ENCODE results near the gene RBPJL.

Gene RBPJL

DNA sequence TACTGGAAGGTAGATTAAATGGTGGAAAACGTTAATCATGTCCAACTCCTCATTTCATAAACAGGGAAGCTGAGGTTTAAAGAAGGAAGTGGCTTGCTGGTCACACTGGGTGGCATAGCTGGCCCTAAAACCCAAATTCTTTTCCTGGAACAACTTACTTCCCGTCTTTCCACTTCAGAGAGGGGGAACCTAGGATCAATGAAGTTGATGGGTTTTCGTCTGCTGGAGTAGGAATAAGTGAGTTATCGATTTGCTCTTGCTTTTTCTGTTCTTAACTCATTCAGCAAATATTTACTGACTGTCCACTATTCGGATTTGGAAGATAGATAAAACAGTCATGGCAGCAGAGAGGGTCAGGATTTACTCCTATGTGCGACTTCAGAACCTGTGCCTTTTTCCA is 55.2 kb downstream of the RBPJL start:
- TF ChIP-seq CTBP1 (IDR thresholded peaks at IDR 0.05; ENCODE audit: borderline replicate concordance) (no peak), BHLHE40 (IDR thresholded peaks at IDR 0.05; ENCODE audit: borderline replicate concordance) (no peak)
- CTCF ChIA-PET: interaction anchor here (1.0 to 1.5 kb wide), 3 partner anchors 25 to 88 kb away, joined by 3 to 7 read pairs (median 5); no protein-coding TSS in a partner anchor
- DNase-seq (ENCODE audit: extremely low spot score): no peak
- POLR2A ChIA-PET: interaction anchor here (1.8 to 2.9 kb wide), 4 partner anchors 12 to 75 kb away, joined by 7 to 25 read pairs (median 16); partner anchors contain the start of gene DBNDD2

DNA sequence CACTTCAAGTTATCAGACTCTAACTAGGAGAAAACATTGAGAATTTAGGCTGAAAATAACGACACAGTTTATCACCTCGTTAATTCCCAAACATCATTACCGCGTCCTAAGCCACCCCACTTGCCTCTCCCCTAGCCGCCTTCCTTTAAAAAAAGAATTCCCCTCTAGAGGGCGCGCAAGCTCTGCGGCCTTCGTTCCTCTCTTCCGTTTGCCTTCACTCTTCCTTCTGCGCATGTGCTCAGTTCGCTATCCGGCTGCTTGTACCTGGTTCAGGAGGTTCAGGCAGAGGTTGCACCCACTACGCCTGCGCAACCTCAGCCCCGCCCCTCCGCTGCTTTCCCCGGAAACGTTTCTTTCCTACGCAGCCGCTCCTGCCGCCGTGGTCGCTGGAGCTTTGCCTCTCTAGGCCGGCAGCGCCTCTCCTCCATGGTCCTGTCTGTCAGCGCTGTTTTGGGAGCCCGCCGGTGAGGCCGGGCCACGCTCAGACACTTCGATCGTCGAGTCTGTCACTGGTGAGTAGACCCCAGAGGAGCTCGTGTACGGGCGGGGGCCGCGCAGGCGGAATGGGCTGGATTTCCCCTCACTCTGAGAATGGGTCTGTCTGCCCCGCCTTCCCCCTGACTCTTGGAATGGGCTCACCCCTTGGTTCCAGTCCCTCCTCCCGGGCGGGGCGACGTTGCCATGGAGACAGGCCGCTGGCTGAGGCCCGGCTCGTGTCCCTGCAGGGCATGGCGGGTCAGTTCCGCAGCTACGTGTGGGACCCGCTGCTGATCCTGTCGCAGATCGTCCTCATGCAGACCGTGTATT is 56.4 kb downstream of the RBPJL start, which contains the start of gene SYS1:
Gene SYS1 (plus strand): TSS at position 353 of the 807 bp plus-strand sequence. CDS start 376 bp downstream, at position 729.
- TF ChIP-seq ELF4 (IDR thresholded peaks at IDR 0.05) (peak; percentile 45; the same call in 1 of the 2 replicates), L3MBTL2 (conservative IDR thresholded peaks at IDR 0.05) (peak; percentile 42), ARNT (IDR thresholded peaks at IDR 0.05) (no peak), TARDBP (IDR thresholded peaks at IDR 0.05) (no peak), FOXK2 (IDR thresholded peaks at IDR 0.05) (no peak), SP1 (IDR thresholded peaks at IDR 0.05) (no peak), NFRKB (IDR thresholded peaks at IDR 0.05) (no peak), CTBP1 (IDR thresholded peaks at IDR 0.05; ENCODE audit: borderline replicate concordance) (no peak), FOXA1 (IDR thresholded peaks at IDR 0.05) (no peak)
- TF ChIP-seq, protein P1, sequence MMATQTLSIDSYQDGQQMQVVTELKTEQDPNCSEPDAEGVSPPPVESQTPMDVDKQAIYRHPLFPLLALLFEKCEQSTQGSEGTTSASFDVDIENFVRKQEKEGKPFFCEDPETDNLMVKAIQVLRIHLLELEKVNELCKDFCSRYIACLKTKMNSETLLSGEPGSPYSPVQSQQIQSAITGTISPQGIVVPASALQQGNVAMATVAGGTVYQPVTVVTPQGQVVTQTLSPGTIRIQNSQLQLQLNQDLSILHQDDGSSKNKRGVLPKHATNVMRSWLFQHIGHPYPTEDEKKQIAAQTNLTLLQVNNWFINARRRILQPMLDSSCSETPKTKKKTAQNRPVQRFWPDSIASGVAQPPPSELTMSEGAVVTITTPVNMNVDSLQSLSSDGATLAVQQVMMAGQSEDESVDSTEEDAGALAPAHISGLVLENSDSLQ (IDR thresholded peaks at IDR 0.05): peak; percentile 86
- POLR2A ChIA-PET: interaction anchor here (0.6 to 2.9 kb wide), 14 partner anchors 9 to 518 kb away, joined by 3 to 25 read pairs (median 6); partner anchors contain the start of genes DBNDD2, PIGT, SDC4 and ZSWIM1
- peak; percentile 98 for DNase-seq (ENCODE audit: extremely low spot score)
- CTCF ChIA-PET: interaction anchor here (0.7 to 2.2 kb wide), 8 partner anchors 10 to 128 kb away, joined by 3 to 9 read pairs (median 6); no protein-coding TSS in a partner anchor

DNA sequence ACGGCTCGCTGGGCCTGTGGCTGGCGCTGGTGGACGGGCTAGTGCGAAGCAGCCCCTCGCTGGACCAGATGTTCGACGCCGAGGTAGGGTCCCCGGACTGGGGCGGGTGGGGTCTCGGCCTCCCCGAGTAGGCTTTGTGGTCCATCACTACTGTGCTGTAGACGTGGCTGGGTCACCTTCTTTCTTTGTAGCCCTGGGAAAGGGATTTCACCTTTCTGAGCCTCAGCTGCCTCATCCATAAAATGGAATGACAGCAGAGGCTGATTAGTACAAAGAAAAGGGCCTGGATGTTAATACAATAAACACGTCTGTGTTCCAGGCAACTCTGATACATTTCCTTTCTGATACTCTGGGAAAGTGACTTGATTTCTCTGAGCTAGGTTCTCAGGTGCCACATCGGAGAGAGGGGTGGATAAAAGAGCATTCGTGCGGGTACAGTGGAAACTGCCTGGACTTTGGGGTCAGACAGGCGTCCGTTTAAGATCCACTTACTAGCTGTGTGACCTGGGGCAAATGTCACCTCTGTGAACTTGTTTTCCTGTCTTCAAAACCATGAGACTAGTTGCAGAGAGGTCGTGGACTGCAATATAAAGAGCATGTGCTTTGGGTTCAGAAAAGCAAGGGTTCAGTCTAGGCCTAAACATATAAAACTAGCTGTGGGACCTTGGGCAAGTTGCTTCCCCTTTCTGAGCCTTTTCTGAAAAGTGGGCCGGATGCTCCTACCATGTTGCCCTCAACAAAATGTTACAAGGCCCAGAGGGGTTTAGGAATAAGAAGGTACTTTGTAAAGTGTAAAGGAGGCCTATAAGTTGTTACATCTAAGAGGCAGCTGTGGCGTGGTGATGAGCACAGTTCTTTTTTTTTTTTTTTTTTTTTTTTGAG is 57.2 kb downstream of the RBPJL start:
- CTCF ChIA-PET: interaction anchor here (0.8 to 2.2 kb wide), 6 partner anchors 10 to 127 kb away, joined by 3 to 9 read pairs (median 4); no protein-coding TSS in a partner anchor
- TF ChIP-seq NFRKB (IDR thresholded peaks at IDR 0.05) (no peak), L3MBTL2 (conservative IDR thresholded peaks at IDR 0.05) (no peak), ZNF384 (IDR thresholded peaks at IDR 0.05) (0 out of 2 replicates have a peak, but pooled peaks have one; percentile 24)
- no peak for DNase-seq (ENCODE audit: extremely low spot score)
- POLR2A ChIA-PET: interaction anchor here (1.0 to 2.9 kb wide), 12 partner anchors 8 to 86 kb away, joined by 4 to 25 read pairs (median 8); partner anchors contain the start of genes DBNDD2, PIGT and SDC4

GRCh38 chr20:45365444-45365970 is 58.9 kb downstream of the RBPJL start:
- ChIA-PET POLR2A (no interaction called here), CTCF (no interaction called here)
- no peak for TF ChIP-seq ARNT (IDR thresholded peaks at IDR 0.05)
- TF ChIP-seq CTBP1 (IDR thresholded peaks at IDR 0.05; ENCODE audit: borderline replicate concordance): no peak
- no peak for TF ChIP-seq LEF1 (IDR thresholded peaks at IDR 0.05; ENCODE audit: borderline replicate concordance)
- TF ChIP-seq FOXK2 (IDR thresholded peaks at IDR 0.05): no peak
- TF ChIP-seq SUZ12 (IDR thresholded peaks at IDR 0.05): no peak
- no peak for TF ChIP-seq FOXA1 (IDR thresholded peaks at IDR 0.05)
- TF ChIP-seq BHLHE40 (IDR thresholded peaks at IDR 0.05; ENCODE audit: borderline replicate concordance): no peak
- no peak for TF ChIP-seq TARDBP (IDR thresholded peaks at IDR 0.05)
- TF ChIP-seq, protein P1 (IDR thresholded peaks at IDR 0.05): no peak
- no peak for TF ChIP-seq FOXM1 (IDR thresholded peaks at IDR 0.05; ENCODE audit: borderline replicate concordance)
- TF ChIP-seq L3MBTL2 (conservative IDR thresholded peaks at IDR 0.05): no peak
- TF ChIP-seq ZNF384 (IDR thresholded peaks at IDR 0.05): no peak
- no peak for TF ChIP-seq SP1 (IDR thresholded peaks at IDR 0.05)
- no peak for TF ChIP-seq HDGF (IDR thresholded peaks at IDR 0.05; ENCODE audit: borderline replicate concordance)
- no peak for DNase-seq (ENCODE audit: extremely low spot score)

DNA sequence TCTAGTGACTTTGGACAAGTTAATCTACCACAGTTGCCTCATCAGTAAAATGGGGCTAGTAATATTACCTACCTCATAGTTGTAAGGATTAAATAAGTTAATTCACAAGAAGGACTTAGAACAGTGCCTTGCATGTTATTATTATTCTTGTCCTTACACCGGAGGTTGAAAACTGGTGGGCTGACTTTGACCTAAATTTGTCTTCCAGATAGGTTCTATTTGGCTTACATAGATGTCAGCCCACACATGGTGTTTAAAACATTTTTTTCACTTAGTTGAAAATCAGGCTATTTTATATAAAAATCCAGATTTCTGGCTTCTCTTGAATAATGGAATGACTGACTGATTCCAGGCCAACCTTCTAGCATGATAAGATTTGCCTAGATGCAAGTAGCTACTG is 59.6 kb downstream of the RBPJL start:
- TF ChIP-seq FOXM1 (IDR thresholded peaks at IDR 0.05; ENCODE audit: borderline replicate concordance) (no peak), L3MBTL2 (conservative IDR thresholded peaks at IDR 0.05) (no peak), FOXA1 (IDR thresholded peaks at IDR 0.05) (no peak), FOXK2 (IDR thresholded peaks at IDR 0.05) (no peak), BHLHE40 (IDR thresholded peaks at IDR 0.05; ENCODE audit: borderline replicate concordance) (no peak), HDGF (IDR thresholded peaks at IDR 0.05; ENCODE audit: borderline replicate concordance) (no peak), NFRKB (IDR thresholded peaks at IDR 0.05) (no peak), ELF4 (IDR thresholded peaks at IDR 0.05) (no peak), ARNT (IDR thresholded peaks at IDR 0.05) (no peak), LEF1 (IDR thresholded peaks at IDR 0.05; ENCODE audit: borderline replicate concordance) (no peak), SP1 (IDR thresholded peaks at IDR 0.05) (no peak), CTBP1 (IDR thresholded peaks at IDR 0.05; ENCODE audit: borderline replicate concordance) (no peak), SUZ12 (IDR thresholded peaks at IDR 0.05) (no peak), ZNF384 (IDR thresholded peaks at IDR 0.05) (no peak), TARDBP (IDR thresholded peaks at IDR 0.05) (no peak)
- TF ChIP-seq, protein P1 (IDR thresholded peaks at IDR 0.05): no peak
- CTCF ChIA-PET: no interaction called here
- POLR2A ChIA-PET: no interaction called here
- no peak for DNase-seq (ENCODE audit: extremely low spot score)

All from HEK293T (cell line).